NCI-H1436 (cell line): Measurements from ENCODE around the gene MPO.

Experiments
- DNase-seq: peaks from one replicate; lab custom pipeline; 2025; lab: John Stamatoyannopoulos, UW

Gene MPO, protein sequence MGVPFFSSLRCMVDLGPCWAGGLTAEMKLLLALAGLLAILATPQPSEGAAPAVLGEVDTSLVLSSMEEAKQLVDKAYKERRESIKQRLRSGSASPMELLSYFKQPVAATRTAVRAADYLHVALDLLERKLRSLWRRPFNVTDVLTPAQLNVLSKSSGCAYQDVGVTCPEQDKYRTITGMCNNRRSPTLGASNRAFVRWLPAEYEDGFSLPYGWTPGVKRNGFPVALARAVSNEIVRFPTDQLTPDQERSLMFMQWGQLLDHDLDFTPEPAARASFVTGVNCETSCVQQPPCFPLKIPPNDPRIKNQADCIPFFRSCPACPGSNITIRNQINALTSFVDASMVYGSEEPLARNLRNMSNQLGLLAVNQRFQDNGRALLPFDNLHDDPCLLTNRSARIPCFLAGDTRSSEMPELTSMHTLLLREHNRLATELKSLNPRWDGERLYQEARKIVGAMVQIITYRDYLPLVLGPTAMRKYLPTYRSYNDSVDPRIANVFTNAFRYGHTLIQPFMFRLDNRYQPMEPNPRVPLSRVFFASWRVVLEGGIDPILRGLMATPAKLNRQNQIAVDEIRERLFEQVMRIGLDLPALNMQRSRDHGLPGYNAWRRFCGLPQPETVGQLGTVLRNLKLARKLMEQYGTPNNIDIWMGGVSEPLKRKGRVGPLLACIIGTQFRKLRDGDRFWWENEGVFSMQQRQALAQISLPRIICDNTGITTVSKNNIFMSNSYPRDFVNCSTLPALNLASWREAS

DNA sequence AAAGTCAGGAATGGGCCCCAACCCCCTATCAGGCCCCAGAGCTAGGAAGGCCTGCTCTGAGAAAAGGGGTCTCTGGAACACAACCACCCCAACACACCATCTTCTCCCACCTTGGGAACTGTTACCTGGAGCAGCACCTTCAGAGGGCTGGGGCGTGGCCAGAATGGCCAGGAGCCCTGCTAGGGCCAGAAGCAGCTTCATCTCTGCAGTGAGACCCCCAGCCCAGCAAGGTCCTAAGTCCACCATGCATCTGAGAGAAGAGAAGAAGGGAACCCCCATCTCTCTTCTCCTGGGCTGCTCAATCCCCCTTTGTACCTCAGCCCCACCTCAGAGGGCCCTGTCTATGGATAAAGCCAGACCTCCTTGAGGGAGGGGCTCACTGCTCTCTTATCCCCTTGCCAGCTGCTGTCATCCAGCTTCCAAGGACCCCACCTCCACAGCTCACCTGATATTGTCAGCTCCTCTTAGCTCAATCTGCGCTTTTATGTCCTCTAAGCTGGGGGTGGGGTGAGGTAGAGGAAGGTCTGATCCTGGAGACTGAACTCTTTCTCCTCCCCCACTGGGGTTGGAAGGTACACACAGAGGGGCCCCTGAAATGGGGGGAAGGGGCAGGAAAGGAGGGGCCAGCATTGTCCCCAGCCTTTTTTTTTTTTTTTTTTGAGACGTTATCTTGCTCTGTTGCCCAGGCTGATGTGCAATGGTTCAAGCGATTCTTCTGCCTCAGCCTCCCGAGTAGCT lies at the start of gene MPO:
Gene MPO (minus strand): TSS at position 456 of the 738 bp plus-strand sequence. CDS start 177 bp downstream, at position 279.
- no peak for DNase-seq

DNA sequence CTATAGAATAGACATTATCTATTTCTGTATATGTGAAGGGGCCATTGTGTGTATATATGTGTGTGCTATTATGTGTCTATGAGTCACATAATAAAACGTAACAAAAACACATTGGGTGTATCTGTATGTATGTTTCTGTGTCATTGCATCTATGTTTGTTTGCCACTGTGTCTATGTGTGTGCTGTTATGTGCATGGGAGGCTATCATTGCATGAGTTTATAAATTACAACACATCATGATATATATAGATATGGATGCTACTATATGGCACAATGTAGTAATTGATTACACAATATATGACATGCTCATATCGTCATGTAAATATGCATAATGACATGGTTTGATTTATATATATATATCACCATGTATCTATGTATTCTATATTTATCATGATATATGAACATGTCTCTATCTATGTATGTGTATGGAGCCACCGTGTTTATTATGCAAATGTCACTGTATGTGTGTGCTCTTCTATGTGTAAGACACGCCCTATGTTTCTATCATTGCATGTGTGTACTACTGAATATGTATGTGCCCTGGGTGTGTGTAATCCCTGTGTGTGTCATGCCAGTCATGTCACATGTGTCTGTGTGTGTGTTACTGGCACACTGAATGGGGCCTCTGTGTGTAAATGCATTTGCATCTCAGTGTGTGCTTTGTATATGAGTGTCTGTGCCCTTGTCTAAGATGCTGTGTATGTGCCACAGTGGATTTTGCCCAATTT lies 49.2 kb upstream of the MPO start:
- no peak for DNase-seq

DNA sequence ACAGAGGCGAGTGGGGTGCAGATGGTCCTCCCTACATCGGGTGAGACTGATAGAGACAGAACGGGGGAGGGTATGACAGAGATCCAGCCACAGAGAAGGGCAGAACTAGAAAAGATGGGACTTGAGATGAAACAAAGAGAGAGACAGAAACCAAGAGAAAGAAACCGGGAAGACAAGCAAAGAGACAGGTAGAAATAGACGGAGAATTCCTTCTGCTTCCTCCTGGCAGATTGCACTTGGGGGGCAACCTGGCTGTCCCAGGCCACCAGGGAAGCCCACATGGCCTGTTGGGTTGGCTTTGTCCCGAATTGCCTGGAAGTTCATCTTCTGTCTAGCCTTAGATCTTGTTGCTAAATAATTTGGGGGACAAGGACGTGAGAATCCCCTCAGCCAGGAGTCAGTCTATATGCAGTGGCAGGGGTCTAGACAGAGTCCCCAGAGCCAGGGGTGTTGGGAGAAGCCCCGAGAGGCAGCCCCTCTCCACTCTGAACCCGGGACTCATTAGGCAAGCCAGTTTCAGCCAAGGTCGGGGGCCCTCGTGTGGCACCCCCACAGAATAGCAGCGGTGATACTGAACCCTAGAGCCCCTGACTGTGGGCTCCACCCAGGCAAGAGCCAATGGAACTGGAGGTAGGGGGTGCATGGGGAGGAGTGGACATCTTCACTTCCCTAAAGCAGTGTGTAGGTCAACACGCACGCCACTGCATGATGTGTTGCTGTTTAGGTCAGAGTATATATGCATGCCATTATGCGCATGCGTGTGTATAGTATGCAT lies 48.5 kb upstream of the MPO start:
- DNase-seq = no peak

DNA sequence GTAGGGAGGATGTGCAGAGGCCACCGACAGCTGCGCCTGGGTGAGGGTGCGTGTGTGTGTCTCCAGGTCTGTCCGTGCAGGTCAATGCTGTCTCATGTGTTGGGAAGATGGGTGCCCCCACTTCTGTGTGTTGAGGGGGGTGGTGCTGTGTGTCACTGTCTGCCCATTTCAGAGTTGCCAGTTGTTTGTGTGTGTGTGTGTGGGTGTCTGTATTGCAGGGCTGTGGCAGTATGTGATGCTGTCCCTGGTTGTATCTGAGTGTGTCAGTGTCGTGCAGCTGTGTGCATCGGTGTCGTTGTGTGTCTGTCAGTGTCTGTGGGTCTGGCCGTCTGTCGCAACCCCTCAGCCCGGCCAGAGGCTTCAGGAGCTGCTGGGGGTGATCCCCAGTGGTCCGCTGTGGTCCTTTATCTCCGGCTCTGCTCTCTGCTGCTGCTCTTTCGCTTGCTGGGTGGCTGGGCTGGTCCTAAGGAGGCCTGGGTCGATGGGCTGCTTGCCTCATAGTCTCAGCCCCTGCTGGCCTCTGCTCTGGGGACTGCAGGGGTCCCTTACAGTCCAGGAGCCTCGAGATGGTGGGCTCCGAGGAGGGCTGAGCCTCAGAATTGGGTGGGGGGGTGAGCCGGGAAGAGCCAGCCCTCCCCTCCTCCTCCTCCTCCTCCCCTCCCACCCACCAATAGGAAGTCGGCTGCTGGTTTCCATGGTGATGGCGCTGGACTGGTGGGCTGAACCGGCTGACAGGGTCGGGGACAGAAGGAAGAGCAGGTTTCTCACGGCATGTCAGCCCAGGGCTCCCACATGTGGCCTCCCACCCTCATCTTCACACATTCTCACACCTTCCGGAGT lies 47.7 kb upstream of the MPO start, which contains the start of gene TSPOAP1:
Gene TSPOAP1 (minus strand): TSS at position 601 of the 840 bp plus-strand sequence. CDS start 875 bp downstream, outside the sequence.
- no peak for DNase-seq

DNA sequence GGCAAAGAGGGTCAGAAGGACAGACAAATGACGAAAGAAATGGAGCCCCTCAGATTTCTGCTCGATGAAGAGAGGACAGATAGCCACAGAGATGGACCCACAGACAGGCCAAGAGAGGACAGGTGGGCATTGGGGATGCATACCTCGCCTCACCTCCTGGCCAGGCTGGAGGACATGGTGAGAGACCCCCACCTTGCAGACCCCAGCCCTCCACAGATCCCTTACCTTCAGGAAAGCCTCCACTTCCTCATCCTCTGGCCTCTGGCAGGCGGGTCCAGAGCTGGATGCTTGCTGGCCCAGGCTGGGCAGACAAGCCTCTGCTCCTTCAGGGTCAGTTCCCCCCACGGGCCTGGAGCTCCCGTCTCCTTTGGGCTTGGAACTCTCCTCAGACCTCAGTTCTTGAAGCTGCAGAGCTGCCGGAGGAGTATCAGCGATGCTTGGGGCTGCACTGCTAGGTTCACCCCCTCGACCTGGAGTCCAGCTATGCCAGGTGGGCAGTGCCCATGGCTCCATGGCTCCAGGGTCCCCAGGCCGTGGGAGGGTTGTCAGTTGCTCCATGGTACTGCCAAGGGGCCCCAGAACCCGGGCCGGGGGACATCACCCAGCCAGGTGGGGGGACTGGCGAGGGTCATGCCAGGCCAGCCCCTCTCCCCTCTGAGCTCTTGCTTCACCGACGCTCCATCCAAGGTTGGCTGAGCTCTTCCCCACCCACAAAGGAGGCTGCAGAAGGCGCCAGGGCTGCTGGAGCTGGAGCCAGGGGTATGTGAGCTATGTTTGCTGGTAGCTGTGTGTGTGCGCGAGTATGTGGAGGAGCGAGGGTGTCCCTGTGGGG lies 46.8 kb upstream of the MPO start:
- no peak for DNase-seq

DNA sequence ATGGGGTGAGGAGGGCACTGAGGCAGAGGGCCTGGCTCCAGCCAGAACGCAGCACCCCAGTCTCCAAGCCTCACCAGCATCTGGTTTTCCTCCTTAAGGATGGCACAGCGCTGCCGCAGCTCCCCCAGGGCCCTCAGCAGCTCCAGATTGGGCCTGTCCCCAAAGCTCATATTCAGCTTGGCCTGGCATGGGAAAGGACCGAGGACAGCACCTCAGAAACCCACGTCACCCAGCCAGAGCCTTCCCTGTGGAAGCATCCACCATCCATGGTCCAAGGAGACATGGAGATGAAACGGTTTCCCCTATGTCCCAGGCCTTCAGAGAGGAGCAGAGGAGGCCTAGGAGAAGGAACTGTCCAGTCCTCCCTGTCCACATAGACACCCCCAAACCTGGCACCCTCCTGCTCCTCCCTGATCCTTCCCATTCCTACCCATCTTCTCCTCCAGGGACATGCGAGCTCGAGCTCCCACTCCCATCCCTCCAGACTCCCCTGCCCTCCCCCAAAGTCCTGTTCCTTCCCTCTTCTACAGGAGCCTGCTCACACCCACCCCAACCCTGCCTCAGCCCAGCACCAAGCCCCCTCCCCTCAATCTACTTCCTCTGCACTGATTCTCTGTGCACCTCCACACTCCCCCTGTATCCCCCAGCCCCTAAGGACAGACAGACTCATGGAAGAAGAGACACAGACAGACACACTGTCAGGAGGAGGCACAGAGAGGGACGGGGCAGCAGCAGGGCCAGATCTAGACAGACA lies 46.1 kb upstream of the MPO start:
- DNase-seq = no peak

DNA sequence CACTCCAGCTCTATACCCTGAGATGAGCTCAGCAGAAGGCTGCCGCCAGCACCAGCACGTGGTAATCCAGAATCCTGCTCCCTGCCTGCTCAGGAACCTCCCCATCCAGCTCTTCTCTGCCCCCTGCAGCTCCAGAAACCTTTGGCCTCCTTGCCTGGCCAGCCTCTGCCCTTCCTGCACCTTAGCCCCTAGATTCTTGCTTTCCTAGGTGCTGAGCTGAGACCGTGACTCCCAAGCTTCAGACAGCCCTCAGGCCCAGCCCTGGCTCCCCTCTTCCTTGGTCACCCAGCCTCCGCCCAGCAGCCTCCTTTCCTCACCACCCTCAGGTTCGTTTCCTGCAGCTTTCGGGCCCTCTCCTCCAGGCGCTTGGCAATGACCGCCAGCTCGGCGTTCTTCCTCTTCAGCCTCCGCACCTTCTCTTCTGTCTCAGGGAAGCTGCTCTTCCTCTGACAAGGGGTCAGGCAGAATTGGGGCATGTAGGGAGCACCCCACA lies 45.3 kb upstream of the MPO start:
- DNase-seq = no peak

DNA sequence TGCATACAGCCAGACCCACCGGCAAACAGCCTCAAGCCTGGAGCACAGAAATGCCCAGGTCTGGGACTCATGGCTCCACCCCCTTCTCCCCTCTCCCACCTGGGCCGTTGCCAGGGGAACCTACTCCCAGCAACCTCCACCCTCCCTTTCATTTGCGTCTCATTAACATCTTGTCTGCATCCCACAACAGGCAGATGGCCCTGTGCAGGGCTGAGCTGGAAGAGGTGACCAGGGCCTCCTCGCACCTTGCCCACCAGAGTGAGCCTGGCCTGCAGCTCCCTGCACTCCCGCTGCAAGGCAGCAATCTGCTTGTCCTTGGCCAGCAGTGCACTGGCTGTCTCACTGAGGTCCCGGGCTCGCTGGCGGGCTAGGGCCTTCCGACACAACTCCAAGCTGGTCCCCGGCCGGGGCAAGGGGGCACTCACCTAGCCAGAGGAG lies 44.6 kb upstream of the MPO start:
- DNase-seq = peak; percentile 80

DNA sequence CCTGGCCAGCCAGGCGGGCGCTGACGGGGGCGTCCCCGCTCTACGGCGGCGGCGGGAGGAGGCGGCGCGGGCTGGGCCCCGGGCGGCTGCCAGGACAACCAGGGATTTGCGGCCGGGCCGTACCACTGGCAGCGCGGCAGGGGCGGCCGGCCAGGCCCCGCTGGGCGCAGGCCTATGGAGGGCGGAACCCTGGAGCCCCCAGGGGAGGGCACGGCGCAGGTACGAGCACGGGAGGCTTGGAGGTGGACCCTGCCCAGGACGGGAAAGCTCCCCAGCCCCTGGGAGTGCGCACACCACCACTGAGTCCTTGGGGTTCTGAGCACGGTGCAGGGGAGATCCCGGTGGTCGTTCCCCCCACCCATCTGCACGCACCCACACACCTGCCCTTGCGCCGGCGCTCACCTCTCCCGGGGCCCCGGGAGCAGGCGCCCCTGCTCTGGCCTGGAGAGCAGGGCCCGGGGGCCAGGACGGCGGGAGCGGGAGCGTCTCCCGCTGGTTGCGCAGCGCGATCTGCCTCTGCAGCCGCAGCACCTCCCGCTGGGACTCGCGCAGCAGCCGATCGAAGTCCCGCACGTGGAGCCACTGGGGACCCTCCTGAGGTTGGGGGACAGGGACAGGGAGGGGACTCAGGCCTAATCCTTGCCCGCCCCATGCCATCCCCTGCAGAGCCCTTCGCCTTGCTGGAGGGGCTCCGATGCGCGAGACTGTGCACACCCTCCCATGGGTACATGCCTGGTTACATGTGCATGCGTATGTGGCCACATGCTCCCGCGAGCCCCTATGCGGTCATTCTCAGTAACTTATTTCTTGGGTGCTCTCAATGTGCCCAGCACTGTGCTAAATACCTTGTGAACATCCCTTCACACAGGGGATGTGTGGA lies 43.9 kb upstream of the MPO start:
- DNase-seq = peak; percentile 67

DNA sequence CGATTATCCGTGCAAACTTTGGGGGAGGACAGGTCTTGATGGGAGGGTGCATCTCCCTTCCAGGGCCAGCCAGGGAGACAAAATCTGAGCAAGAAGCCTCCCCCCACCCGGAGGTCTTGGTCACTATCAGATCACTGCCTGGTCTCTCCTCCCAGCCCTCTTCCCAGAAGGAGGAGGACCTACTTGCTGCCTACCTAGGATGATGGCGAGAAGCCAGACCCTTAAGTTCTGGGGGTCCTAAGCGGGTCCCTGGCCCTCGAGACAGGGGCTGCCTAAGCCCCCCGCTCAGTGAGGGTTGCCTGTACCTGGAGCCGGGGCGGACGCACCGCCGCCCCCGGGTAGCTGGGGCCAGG lies 43.3 kb upstream of the MPO start:
- DNase-seq = no peak

DNA sequence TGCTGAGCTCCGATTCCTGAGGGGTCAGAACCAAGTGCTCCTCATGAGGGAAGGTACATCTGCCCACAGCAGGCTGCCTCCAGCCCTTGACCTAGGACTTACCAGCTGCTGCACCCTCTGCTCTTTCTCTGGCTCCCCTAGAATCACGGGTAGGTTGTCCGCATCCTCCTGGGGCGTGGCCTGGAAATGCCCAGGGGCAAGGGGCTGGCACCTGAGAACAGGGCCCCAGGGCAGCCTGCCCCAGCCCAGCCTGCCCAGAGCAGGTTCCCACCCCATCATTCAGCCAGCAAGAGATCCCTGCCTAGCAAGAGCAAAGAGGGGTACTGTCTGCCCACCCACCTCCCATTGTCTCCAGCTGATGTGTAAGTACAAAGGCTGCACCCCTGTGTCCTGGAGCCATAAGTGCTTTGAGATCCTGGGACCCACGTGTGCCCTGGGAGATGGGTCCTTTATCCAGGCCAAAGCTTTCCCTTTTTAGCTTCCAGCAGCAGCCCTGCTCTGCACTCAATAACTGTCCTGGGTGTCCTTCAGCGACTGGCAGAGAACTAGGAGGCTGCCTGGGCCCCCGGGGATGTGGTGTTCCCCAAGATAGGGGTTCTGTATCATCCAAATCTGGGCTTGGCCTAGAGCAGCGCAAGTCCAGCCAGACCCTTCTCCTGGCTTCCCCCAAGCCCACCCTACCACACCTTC lies 42.8 kb upstream of the MPO start:
- no peak for DNase-seq

DNA sequence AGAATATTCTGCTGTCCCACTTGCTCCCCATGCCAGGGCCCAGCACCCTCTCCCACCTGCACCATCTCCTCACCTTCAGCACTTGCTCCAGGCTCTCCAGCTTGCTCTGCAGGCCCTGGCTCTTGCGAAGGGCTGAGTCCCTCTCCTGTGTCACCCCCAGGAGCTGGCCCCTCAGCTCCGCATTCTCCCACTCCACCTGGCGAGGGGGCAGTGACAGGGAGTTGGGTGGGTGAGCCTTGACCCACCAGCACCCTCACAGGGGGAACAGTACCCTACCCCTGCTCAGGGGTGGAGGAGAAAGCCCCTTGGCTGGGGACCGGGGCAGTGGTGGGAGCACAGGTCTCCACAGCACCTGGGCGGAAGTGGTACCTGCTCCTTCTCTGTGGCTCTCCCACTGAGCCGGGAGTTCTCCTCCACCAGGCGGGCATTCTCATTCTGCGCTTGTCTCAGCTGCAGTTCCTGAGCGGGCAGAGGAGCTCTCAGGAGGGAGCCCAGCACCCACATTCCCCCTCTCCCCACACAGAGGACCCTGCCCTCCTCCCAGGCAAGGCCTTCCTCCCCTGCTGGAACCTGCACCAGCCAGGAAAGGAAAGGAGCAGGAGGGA lies 41.9 kb upstream of the MPO start:
- no peak for DNase-seq

DNA sequence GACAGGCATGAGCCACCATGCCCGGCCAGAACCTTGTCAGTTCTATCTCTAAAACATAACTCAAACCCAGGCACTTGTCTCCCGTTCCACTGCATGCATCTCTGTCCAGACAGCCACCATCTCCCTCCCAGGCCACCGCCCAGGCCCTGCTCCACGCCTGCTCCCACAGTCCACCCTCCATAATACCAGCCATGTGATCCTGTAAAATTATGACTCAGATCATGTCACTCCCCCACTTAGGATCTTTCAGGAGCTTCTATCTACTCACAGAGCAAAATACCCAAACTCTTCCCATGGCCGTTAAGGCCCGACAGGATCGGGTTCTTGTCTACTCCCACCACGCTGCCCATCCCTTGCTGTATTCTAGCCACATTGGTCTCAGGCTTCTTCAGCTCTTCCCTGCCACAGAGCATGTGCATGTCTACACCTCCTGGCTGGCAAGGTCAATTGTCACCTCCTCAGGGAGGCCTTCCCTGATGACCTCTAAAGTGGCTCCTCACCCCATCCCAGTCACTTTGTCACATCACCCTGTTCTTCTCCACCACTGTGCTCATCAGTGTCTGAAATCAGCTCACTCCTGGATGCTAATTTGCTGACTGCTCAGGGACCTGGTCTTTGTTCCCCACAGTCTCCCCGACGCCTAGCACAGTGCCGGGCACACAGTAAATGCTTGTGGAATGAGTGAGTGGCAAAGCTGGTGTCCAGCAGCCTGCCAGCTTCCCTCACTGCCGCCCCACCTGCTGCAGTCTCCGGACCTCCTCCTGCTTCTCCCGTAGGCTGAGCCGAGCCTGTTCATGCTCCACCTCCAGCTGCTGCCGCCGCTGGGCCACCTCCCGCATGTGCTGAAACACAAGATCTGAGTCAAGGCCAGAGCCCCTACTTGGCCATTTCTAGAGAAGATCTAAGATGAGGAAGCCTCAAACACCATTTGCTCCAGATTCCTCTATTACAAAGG lies 41.1 kb upstream of the MPO start:
- DNase-seq = no peak

DNA sequence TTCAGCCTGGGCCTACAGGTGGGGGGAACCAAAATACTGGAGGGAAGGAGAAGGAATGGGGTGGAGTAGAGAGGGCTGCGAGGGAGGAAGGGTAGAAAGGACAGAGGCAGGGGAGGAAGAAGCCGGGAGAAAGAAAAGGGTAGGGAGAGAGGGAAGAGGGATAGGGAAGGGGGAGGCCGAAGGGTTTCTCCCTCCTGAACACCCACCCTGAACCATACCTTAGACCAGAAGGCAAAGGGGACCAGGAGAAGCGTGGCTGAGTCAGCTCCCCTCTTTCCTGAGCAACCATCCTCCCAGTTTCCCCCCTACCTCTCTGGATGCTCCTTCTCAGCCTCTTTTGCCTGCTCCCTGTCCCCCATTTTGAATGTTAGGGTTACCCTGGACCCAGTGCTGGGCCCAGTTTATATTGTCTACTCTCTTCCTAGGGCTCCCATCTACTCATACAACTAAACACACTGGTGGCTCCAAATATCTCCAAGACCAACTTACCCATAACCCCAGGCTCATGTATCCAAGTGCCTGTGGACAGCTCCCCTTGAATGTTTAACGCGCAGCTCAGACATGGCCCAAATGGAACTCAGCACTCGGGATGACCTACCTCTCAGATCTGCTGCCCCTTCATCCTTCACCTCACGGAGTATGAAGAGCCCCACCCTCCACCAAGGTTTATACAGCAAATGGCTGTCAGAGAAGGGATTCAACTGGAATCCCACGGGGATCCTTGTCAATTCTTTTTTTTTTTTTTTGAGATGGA lies 40.0 kb upstream of the MPO start:
- no peak for DNase-seq
